ENCODE results near the gene PODXL2.
"Not testable (repeated sequence)": the region's sequence is repeated elsewhere in the genome, so short reads cannot be mapped to it uniquely, and the experiment has no call there.

The PODXL2 gene

GRCh38 chr3:127677541-127678314 is 48.7 kb downstream of the PODXL2 start:
- DNase-seq: no peak

DNA sequence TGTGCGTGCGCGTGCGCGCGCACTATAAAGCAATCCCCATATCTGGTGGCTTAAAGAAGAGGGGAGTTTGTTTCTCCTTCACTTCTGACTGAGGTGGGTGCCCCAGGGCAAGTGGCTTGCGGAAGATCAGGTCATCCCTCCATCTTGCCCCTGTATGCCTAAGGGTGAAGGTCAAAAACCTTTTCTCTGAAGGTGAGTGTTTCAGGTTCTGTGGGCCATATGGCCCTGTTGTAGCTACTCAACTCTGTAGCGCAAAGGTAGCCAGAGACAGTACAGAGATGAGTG is 49.3 kb downstream of the PODXL2 start:
- DNase-seq: no peak

GRCh38 chr3:127678611-127679533 is 49.9 kb downstream of the PODXL2 start:
- DNase-seq: no peak

DNA sequence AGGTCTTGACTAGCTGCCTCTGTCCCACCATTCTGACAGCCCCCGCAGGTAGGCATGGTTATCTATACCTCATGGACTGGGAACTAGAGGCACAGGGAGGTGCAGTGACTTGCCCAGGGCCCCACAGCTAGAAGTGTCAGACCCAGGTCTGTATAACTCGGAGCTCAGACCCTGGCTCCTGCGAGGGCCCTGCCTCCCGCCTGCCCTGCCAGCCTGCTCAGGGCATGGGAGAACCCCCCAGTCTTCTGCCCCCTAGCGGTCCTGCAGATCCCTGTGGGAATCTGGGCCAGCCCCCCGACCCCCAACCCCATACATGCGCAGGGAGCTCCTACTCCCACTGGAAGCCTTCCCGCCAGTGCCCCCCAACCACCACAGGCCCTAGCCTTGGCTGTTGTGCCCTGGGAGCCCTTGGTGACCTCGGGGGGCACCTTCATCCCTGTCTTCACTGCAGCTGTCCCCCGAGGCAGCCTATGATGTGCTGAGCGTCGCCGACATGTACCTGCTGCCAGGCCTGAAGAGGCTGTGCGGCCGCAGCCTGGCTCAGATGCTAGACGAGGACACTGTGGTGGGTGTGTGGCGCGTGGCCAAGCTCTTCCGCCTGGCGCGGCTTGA is 50.7 kb downstream of the PODXL2 start:
- no peak for DNase-seq

GRCh38 chr3:127680146-127680661 is 51.2 kb downstream of the PODXL2 start:
- no peak for DNase-seq

DNA sequence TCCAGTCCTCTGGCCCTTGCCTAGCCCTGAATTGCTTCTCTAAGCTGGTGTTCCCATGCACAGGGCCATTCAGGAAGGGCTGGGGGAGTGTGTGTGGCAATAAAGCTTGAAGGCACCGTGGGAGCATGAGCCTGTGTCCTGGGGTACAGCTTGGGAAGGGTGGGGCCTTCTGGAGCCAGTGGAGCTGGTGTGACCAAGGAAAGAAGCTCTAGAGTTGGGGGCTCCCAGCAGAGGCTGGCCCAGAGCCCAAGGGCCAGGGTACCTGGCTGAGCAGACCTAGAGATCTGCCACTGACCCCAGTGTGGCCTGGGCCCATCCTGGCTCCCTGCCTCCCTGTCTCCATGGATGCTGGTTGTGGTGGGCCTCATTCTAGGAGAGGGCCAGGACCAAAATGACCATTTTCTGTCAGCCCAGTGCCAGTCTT is 51.8 kb downstream of the PODXL2 start:
- DNase-seq: no peak

DNA sequence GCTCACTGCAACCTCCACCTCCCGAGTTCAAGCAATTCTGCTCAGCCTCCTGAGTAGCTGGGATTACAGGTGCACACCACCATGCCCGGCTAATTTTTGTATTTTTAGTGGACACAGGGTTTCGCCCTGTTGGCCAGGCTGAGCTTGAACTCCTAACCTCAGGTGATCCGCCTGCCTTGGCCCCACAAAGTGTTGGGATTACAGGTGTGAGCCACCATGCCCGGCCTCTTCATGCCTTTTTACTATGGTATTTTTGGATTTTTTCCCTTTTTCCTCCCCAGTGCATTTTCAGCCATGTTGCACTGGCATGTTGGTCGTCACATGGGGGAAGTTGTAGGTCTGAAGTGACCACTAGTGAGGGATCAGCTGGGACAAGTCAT is 53.2 kb downstream of the PODXL2 start:
- not testable (repeated sequence) for DNase-seq

DNA sequence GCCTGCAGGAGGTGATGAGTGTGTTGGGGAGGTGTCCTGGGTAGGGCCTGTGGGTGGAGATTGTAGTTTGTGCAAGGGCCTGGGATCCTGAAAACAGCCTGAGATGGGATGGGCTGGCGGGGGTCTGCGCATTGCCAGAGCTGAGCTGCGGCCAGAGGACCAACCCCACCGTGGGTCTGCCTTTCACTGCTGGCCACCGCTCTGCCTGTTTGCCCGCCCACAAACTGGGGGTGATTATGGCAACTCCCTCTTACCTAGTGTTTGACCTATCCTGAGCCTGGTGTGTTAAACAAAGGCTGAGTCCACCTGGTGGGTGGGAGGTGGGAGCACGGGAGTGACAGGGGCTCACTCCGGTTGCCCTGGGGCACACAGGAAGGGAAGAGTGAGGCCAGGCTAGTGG is 53.6 kb downstream of the PODXL2 start:
- DNase-seq: no peak

GRCh38 chr3:127684871-127685707 is 56.1 kb downstream of the PODXL2 start:
- no peak for DNase-seq

- no peak for DNase-seq
Observed at GRCh38 chr3:127685708-127686511, 56.9 kb downstream of the PODXL2 start.

DNA sequence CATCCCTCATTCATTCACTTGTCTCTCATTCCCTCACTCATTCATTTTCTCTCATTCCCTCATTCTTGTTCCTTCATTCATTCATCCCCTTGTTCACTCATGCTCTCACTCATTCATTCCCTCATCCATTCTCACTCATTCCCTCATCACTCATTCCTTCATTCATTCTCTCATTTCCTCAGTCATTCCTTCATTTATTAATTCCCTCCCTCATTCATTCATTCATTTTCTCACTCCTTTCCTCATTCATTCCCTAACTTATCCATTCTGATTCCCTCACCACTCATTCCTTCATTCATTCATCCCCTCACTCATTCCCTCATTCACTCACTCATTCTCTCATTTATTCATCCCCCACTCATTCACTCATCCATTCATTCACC is 57.5 kb downstream of the PODXL2 start:
- no peak for DNase-seq

- no peak for DNase-seq
Observed at GRCh38 chr3:127687228-127687737, 58.3 kb downstream of the PODXL2 start.

DNA sequence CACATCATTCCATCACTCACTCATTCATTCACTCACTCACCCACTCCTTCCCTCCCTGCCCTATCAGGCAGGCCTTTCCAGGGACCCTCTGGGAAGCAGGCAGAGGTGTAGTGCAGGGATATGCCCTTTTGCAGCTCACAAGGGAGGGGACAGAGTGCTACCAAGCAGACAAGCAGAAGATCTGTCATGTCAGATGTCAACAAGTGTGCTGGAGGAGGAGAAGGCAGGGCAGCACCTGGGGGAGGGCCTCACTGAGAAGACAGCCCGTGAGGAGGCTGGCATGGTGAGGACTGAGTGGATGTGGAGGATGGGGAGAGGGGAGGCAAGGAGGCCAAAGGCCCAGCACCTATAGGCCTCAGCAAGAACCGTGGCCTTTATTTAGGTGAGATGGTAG is 59.0 kb downstream of the PODXL2 start:
- DNase-seq: no peak

DNA sequence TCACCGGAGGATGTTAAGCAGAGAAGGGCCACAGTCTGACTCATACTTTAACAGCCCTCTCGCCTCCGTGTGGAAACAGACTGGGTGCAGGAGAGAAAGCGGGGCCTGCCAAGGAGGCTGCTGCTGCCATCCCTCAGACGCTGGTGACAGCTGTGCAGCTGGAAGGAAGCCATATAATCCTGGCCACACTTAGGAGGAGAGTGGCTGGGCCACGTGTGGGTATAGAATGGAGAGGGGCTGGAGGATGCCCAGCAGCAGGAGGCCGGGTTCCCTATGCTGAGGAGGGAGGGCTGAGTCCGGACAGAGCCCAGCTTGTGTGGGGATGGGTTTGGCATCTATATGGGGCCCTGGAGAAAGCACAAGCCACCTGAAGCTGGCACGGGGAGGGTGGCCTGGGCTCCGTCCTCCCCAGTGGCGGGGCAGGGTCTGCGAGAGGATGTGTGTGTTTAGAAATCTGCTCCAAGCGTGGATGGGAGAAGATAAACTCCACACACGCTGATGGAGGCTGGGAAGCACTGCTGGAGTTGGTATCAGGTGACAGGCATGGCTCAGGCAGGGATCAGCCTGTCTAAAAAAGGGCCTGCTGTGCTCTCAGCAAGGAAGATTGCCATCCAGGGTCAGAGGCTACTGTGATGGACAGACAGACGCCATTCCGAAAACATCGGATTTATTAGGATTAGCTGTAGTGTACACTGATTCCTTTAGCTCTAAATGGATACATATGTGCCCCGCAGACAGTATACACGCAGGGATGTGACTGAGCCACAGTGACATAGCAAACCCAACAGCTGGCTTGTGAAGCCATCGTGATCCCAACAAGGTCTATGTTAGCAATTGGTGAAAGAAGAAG is 59.7 kb downstream of the PODXL2 start:
- DNase-seq: no peak

GRCh38 chr3:127689266-127689860 is 60.4 kb downstream of the PODXL2 start:
- DNase-seq: no peak

- DNase-seq: no peak
Observed at GRCh38 chr3:127690106-127690505, 61.1 kb downstream of the PODXL2 start.

GRCh38 chr3:127690823-127691452 is 62.0 kb downstream of the PODXL2 start:
- DNase-seq: no peak

GRCh38 chr3:127691489-127691888 is 62.5 kb downstream of the PODXL2 start:
- no peak for DNase-seq

DNA sequence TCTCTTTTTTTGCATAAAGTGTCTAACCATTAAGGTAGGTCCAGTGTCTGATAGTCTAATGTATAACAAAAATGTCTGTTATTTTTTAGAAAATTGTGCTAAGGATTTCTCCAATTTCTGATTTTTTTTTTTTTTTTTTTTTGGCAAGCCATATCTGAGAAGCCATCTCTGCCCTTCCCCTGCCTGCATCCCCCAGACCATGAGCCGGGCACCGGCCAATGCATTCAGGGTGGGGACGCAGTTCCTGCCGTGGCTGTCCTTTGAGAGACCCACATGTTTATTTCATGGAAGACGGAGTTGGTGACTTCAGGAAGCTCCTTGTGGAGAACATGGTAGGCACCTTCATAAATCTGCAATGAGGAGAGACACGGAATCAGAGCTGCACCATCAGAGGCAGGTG is 63.0 kb downstream of the PODXL2 start:
- no peak for DNase-seq
